Measurements from ENCODE around the gene FZD7.

Gene FZD7

GRCh38 chr2:202069170-202070067, 35.8 kb downstream of the FZD7 start:
- no peak for DNase-seq

GRCh38 chr2:202071107-202071506, 37.5 kb downstream of the FZD7 start:
- no peak for DNase-seq

GRCh38 chr2:202072226-202072625, 38.6 kb downstream of the FZD7 start:
- DNase-seq: no peak

- no peak for DNase-seq
Measured at GRCh38 chr2:202072737-202073401, 39.2 kb downstream of the FZD7 start, which contains the start of gene KIAA2012. TSS of gene KIAA2012 (plus strand) at chr2:202073255. CDS start at chr2:202073628, 373 bp downstream.

- DNase-seq: no peak
Measured at GRCh38 chr2:202074324-202074723, 40.7 kb downstream of the FZD7 start.

GRCh38 chr2:202079310-202079709, 45.7 kb downstream of the FZD7 start:
- no peak for DNase-seq

GRCh38 chr2:202084265-202084664, 50.6 kb downstream of the FZD7 start:
- DNase-seq: no peak
